ENCODE data around the gene MGARP. TPM values are rescaled to one million over a fixed set of nuclear protein-coding genes. Genes with fewer than 3 reads are reported as not detected.

The MGARP gene
- total and polyA plus RNA-seq, 9 of the 15 experiments (the other 6 are each of a cell fraction or from before 2014, with no cell fraction given), result 0.11 to 0.45 (median 0.23) TPM; not detected in 4

- TF ChIP-seq FOXK2 (conservative IDR thresholded peaks at IDR 0.05 in 1 of 2, IDR thresholded peaks at IDR 0.05 in 1 of 2; ENCODE audit: low read depth in 2 of 2), result 0 out of 4 replicates have a peak, but pooled peaks of 1 of the 2 experiments have one; percentile 9
- TF ChIP-seq ZNF165 (CRISPR knock-in tag; IDR thresholded peaks at IDR 0.05; ENCODE audit: borderline replicate concordance), result 0 out of 2 replicates have a peak, but pooled peaks have one; percentile 19
- TF ChIP-seq, protein P1, sequence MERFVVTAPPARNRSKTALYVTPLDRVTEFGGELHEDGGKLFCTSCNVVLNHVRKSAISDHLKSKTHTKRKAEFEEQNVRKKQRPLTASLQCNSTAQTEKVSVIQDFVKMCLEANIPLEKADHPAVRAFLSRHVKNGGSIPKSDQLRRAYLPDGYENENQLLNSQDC (CRISPR knock-in tag; IDR thresholded peaks at IDR 0.05), result peak; percentile 57; the same call in 1 of the 2 replicates
- peak; percentile 91 for TF ChIP-seq GABPA (tag; conservative IDR thresholded peaks at IDR 0.05; ENCODE audit: low read depth)
- TF ChIP-seq PKNOX1 (IDR thresholded peaks at IDR 0.05), result peak; percentile 93
- TF ChIP-seq, protein P2, sequence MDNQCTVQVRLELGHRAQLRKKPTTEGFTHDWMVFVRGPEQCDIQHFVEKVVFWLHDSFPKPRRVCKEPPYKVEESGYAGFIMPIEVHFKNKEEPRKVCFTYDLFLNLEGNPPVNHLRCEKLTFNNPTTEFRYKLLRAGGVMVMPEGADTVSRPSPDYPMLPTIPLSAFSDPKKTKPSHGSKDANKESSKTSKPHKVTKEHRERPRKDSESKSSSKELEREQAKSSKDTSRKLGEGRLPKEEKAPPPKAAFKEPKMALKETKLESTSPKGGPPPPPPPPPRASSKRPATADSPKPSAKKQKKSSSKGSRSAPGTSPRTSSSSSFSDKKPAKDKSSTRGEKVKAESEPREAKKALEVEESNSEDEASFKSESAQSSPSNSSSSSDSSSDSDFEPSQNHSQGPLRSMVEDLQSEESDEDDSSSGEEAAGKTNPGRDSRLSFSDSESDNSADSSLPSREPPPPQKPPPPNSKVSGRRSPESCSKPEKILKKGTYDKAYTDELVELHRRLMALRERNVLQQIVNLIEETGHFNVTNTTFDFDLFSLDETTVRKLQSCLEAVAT (IDR thresholded peaks at IDR 0.05), result peak; percentile 23 to 89
- TF ChIP-seq SRSF1 (IDR thresholded peaks at IDR 0.05; ENCODE audit: low read depth, low read length), result no peak
- peak; percentile 73; the same call in 1 of the 2 replicates for TF ChIP-seq GTF2E2 (tag; IDR thresholded peaks at IDR 0.05)
- TF ChIP-seq, protein P3, sequence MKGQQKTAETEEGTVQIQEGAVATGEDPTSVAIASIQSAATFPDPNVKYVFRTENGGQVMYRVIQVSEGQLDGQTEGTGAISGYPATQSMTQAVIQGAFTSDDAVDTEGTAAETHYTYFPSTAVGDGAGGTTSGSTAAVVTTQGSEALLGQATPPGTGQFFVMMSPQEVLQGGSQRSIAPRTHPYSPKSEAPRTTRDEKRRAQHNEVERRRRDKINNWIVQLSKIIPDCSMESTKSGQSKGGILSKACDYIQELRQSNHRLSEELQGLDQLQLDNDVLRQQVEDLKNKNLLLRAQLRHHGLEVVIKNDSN (CRISPR knock-in tag; IDR thresholded peaks at IDR 0.05), result peak; percentile 78
- TF ChIP-seq BACH1 (tag; IDR thresholded peaks at IDR 0.05), result no peak
- TF ChIP-seq ZNF830 (CRISPR knock-in tag; IDR thresholded peaks at IDR 0.05), result no peak
- TF ChIP-seq ZBTB11 (CRISPR knock-in tag; IDR thresholded peaks at IDR 0.05), result peak in 1 of 3 experiments; percentile 63; a peak in 2 of 6 replicates
- no peak for TF ChIP-seq ZNF551 (CRISPR knock-in tag; IDR thresholded peaks at IDR 0.05)
- peak in 1 of 2 experiments; percentile 98; a peak in 2 of 4 replicates for TF ChIP-seq HDAC1 (IDR thresholded peaks at IDR 0.05)
- peak; percentile 9 for TF ChIP-seq BRD9 (IDR thresholded peaks at IDR 0.05; ENCODE audit: low read depth, partially characterized antibody)
- TF ChIP-seq LARP7 (IDR thresholded peaks at IDR 0.05), result peak; percentile 67; the same call in 1 of the 2 replicates
- peak; percentile 84; the same call in 1 of the 2 replicates for TF ChIP-seq XRCC5 (IDR thresholded peaks at IDR 0.05; ENCODE audit: low read depth, low read length)
- TF ChIP-seq MYNN (IDR thresholded peaks at IDR 0.05), result peak; percentile 38
- TF ChIP-seq MYNN (CRISPR knock-in tag; IDR thresholded peaks at IDR 0.05), result no peak
Observed at GRCh38 chr4:139301113-139301820, 21.2 kb upstream of the MGARP start, which contains the start of gene NAA15 (continued).

Data from K562 (cell line).